GM23338 (cell line): ENCODE measurements around the gene RUNX1. TPM values are rescaled to one million over a fixed set of nuclear protein-coding genes. Genes with fewer than 3 reads are reported as not detected.

Experiments
- ATAC-seq: fragments of 200-7000 bp; cut with Tn5 transposase; 3 replicates; pipeline ENCODE4 v1.9.1; 2020
- DNase-seq: peaks from one replicate; pipeline ENCODE4 v3.0.0-alpha.2; 2015; ENCODE audit warnings: low spot score
- H2AFZ ChIP-seq: fragments of 200-600 bp; sonication (generic); 2 replicates; pipeline ENCODE4 v1.8.0; 2016; ENCODE audit warnings: antibody characterized with exemption, mild to moderate bottlenecking, moderate library complexity
- H3F3A ChIP-seq: fragments of 200-600 bp; sonication (generic); replicated peaks from 2 replicates; pipeline ENCODE4 v1.8.0; 2017; ENCODE audit warnings: antibody characterized with exemption, mixed run types, low read depth
- H3K27ac ChIP-seq: fragments of 200-600 bp; sonication (generic); 2 replicates; pipeline ENCODE4 v1.6.1; 2016; ENCODE audit warnings: low read depth
- H3K27me3 ChIP-seq: fragments of 200-600 bp; sonication (generic); 2 replicates; pipeline ENCODE4 v1.8.0; 2016; ENCODE audit warnings: mild to moderate bottlenecking, mixed run types, moderate library complexity; ENCODE audit not compliant: insufficient read depth
- H3K36me3 ChIP-seq: fragments of 200-600 bp; sonication (generic); 2 replicates; pipeline ENCODE4 v1.8.0; 2016; ENCODE audit warnings: mild to moderate bottlenecking; ENCODE audit not compliant: insufficient read depth
- H3K4me1 ChIP-seq: fragments of 200-600 bp; sonication (generic); 2 replicates; pipeline ENCODE4 v1.8.0; 2016; ENCODE audit warnings: mild to moderate bottlenecking, moderate library complexity; ENCODE audit not compliant: insufficient read depth
- H3K4me2 ChIP-seq: fragments of 200-600 bp; sonication (generic); 2 replicates; pipeline ENCODE4 v1.7.1; 2017; ENCODE audit warnings: mixed run types
- H3K4me3 ChIP-seq: fragments of 200-600 bp; sonication (generic); 2 replicates; pipeline ENCODE4 v1.6.1; 2016; ENCODE audit warnings: mixed run types
- H3K79me2 ChIP-seq: fragments of 200-600 bp; sonication (generic); replicated peaks from 2 replicates; pipeline ENCODE4 v1.8.0; 2017; ENCODE audit warnings: mild to moderate bottlenecking; ENCODE audit not compliant: insufficient read depth
- H3K9me2 ChIP-seq: fragments of 200-600 bp; sonication (generic); 2 replicates; pipeline ENCODE4 v1.8.0; 2017; ENCODE audit not compliant: insufficient read depth
- H4K20me1 ChIP-seq: fragments of 200-600 bp; sonication (generic); replicated peaks from 2 replicates; pipeline ENCODE4 v1.8.0; 2017; ENCODE audit warnings: mild to moderate bottlenecking; ENCODE audit not compliant: insufficient read depth
- H3K27ac Mint-ChIP-seq: 2 replicates; pipeline ENCODE4 v1.8.0; 2020; ENCODE audit warnings: inconsistent platforms, mild to moderate bottlenecking, moderate library complexity, mixed read lengths
- H3K27me3 Mint-ChIP-seq: 3 replicates; pipeline ENCODE4 v1.8.0; 2022; ENCODE audit warnings: low read depth, mild to moderate bottlenecking, moderate library complexity, mixed read lengths, inconsistent platforms; ENCODE audit not compliant: insufficient read depth, poor library complexity
- H3K36me3 Mint-ChIP-seq: 3 replicates; pipeline ENCODE4 v1.8.0; 2021; ENCODE audit warnings: low read depth, mild to moderate bottlenecking, inconsistent platforms, moderate library complexity, mixed read lengths
- H3K4me1 Mint-ChIP-seq: 3 replicates; pipeline ENCODE4 v1.8.0; 2020; ENCODE audit warnings: mild to moderate bottlenecking, inconsistent platforms, mixed read lengths
- H3K4me3 Mint-ChIP-seq: 3 replicates; pipeline ENCODE4 v1.8.0; 2021; ENCODE audit warnings: moderate library complexity, mild to moderate bottlenecking, inconsistent platforms, mixed read lengths
- H3K9me3 Mint-ChIP-seq: 3 replicates; pipeline ENCODE4 v1.8.0; 2020; ENCODE audit warnings: moderate library complexity, mild to moderate bottlenecking, inconsistent platforms, mixed read lengths
- CTCF ChIP-seq, 2 experiments: fragments of 200-600 bp in 1 of 2; sonication (generic) in 1 of 2; conservative IDR thresholded peaks; 2 replicates each; pipeline versions ENCODE4 v1.5.1 to v1.6.1; 2016 to 2017; ENCODE audit warnings: antibody characterized with exemption in 2 of 2, low read depth in 2 of 2, mild to moderate bottlenecking in 2 of 2, moderate library complexity in 1 of 2
- ETS1 ChIP-seq: IDR thresholded peaks from 2 replicates; pipeline ENCODE4 v1.6.1; 2016; ENCODE audit warnings: antibody characterized with exemption
- EZH2 ChIP-seq: fragments of 200-600 bp; sonication (generic); IDR thresholded peaks from one replicate; pipeline ENCODE4 v1.8.0; 2017; ENCODE audit warnings: antibody characterized with exemption, mild to moderate bottlenecking, low read depth; ENCODE audit not compliant: unreplicated experiment
- JUNB ChIP-seq: IDR thresholded peaks from one replicate; pipeline ENCODE4 v1.6.1; 2016; ENCODE audit warnings: antibody characterized with exemption; ENCODE audit not compliant: unreplicated experiment
- NANOG ChIP-seq: IDR thresholded peaks from 2 replicates; pipeline ENCODE4 v1.6.1; 2016; ENCODE audit warnings: antibody characterized with exemption, borderline replicate concordance
- REST ChIP-seq: IDR thresholded peaks from one replicate; pipeline ENCODE4 v1.6.1; 2018; ENCODE audit warnings: antibody characterized with exemption; ENCODE audit not compliant: unreplicated experiment
- ZNF114 ChIP-seq: fragments of 250-450 bp; sonication (Bioruptor Pico); IDR thresholded peaks from 2 replicates; pipeline ENCODE4 v1.5.0; 2020; ENCODE audit warnings: mild to moderate bottlenecking, moderate library complexity
- ZNF331 ChIP-seq: fragments of 250-450 bp; sonication (Bioruptor Pico); IDR thresholded peaks from 2 replicates; pipeline ENCODE4 v1.5.0; 2020; ENCODE audit warnings: low read depth, mild to moderate bottlenecking, moderate library complexity
- polyA plus RNA-seq: library from polyadenylated mRNA; unstranded; fragments of >200 nt; fragmentation: Nextera tagmentation; extraction: Ambion mirVana; gene quantifications from 2 replicates; pipeline ENCODE4 v1.2.1, GENCODE V29; 2016
- total RNA-seq: library from RNA; depleted of rRNA; stranded (reverse); fragments of >200 nt; shearing (Covaris generic); gene quantifications from 2 replicates; pipeline ENCODE4 v1.2.3, GENCODE V29; 2014

The RUNX1 gene
- total and polyA plus RNA-seq, 2 experiments from 2014 or later, result 0.29 to 1.1 TPM

- TF ChIP-seq CTCF (conservative IDR thresholded peaks at IDR 0.05; ENCODE audit: low read depth in 2 of 2), result no peak
- no peak for TF ChIP-seq EZH2
Observed at GRCh38 chr21:34884346-34884929, 164.7 kb downstream of the RUNX1 start (continued).

GRCh38 chr21:34883491-34884271, 165.4 kb downstream of the RUNX1 start:
- no peak for TF ChIP-seq ETS1
- TF ChIP-seq EZH2, result peak; percentile 9
- no peak for TF ChIP-seq ZNF114 (CRISPR knock-in tag)
- no peak for TF ChIP-seq JUNB
- H3K4me1 Mint-ChIP-seq, result peaks cover 24% of the 10 kb centered on the region

GRCh38 chr21:34882719-34883131, 166.4 kb downstream of the RUNX1 start:
- peaks cover 25% of the 10 kb centered on the region for H3K4me1 ChIP-seq
- no peak overlapping the region for H3K4me3 ChIP-seq
- no peaks in the 10 kb centered on the region for H3K36me3 ChIP-seq
- H3K4me2 ChIP-seq, result no peak overlapping the region
- no peaks in the 10 kb centered on the region for H3K36me3 Mint-ChIP-seq
- H2AFZ ChIP-seq, result no peak overlapping the region
- TF ChIP-seq ZNF331 (CRISPR knock-in tag) (no peak), NANOG (no peak), ZNF114 (CRISPR knock-in tag) (no peak), REST (no peak)
- no peaks in the 10 kb centered on the region for H3K79me2 ChIP-seq
- H3F3A ChIP-seq, result 0 out of 2 replicates have a peak, but pooled peaks cover 12% of the 10 kb centered on the region
- H3K27ac ChIP-seq, result no peak overlapping the region
- H3K9me3 Mint-ChIP-seq, result no peaks in the 10 kb centered on the region
- no peak overlapping the region for H3K27ac Mint-ChIP-seq
- ATAC-seq (no peak), DNase-seq (no peak)
- peaks cover 12% of the 10 kb centered on the region for H4K20me1 ChIP-seq
- H3K4me3 Mint-ChIP-seq, result no peak overlapping the region
- peaks cover 18% of the 10 kb centered on the region for H3K4me1 Mint-ChIP-seq
- H3K9me2 ChIP-seq, result no peaks in the 10 kb centered on the region
- H3K27me3 ChIP-seq, result peaks cover 67% of the 10 kb centered on the region
- H3K27me3 Mint-ChIP-seq, result peaks cover 51% of the 10 kb centered on the region

More at GRCh38 chr21:34883491-34884271, 165.4 kb downstream of the RUNX1 start:
- Histone ChIP-seq H3K36me3 (no peaks in the 10 kb centered on the region), H3K79me2 (no peaks in the 10 kb centered on the region), H3K9me2 (no peaks in the 10 kb centered on the region), H2AFZ (no peak overlapping the region), H3K27me3 (peaks cover 75% of the 10 kb centered on the region), H3K4me3 (no peak overlapping the region), H3F3A (peaks cover 18% of the 10 kb centered on the region), H3K4me2 (no peak overlapping the region), H4K20me1 (peaks cover 12% of the 10 kb centered on the region), H3K4me1 (peaks cover 31% of the 10 kb centered on the region), H3K27ac (no peak overlapping the region)
- ATAC-seq, result no peak
- H3K4me3 Mint-ChIP-seq, result no peak overlapping the region
- peaks cover 58% of the 10 kb centered on the region for H3K27me3 Mint-ChIP-seq
- H3K36me3 Mint-ChIP-seq, result no peaks in the 10 kb centered on the region; the same call in 2 of the 3 replicates
- no peak for DNase-seq
- H3K9me3 Mint-ChIP-seq, result peaks cover 3% of the 10 kb centered on the region; the same call in 1 of the 3 replicates
- no peak overlapping the region for H3K27ac Mint-ChIP-seq
